Tibial nerve (tissue), 4 donors: ENCODE data around the gene AXDND1. TPM values are rescaled to one million over a fixed set of nuclear protein-coding genes. Genes with fewer than 3 reads are reported as not detected.
"Not testable (repeated sequence)": the region's sequence is repeated elsewhere in the genome, so short reads cannot be mapped to it uniquely, and the experiment has no call there.

ENCODE experiments used
- DNase-seq, 2 donors: peaks; one replicate each; pipeline ENCODE4 v3.0.0-alpha.2; 2019; ENCODE audit warnings: low spot score in 2 of 2
- H3K27ac ChIP-seq, 4 donors: fragments of 200-600 bp; sonication (generic) in 3 of 4; one replicate each; pipeline ENCODE4 v1.5.1; 2017 to 2019; ENCODE audit warnings: mild to moderate bottlenecking in 1 of 4
- H3K27me3 ChIP-seq, 2 donors: fragments of 200-600 bp; sonication (generic) in 1 of 2; one replicate each; pipeline versions ENCODE4 v1.5.1 to v1.6.0; 2017 to 2019
- H3K36me3 ChIP-seq, 3 donors: fragments of 200-600 bp; sonication (generic); one replicate each; pipeline ENCODE4 v1.5.1; 2018 to 2019
- H3K4me1 ChIP-seq, 4 donors: fragments of 200-600 bp; sonication (generic) in 3 of 4; one replicate each; pipeline ENCODE4 v1.5.1; 2017 to 2019
- H3K4me3 ChIP-seq, 4 donors: fragments of 200-600 bp; sonication (generic) in 3 of 4; one replicate each; pipeline ENCODE4 v1.5.1; 2017 to 2019; ENCODE audit warnings: mild to moderate bottlenecking in 1 of 4, moderate library complexity in 1 of 4
- H3K9me3 ChIP-seq, 4 donors: fragments of 200-600 bp; sonication (generic) in 3 of 4; one replicate each; pipeline ENCODE4 v1.5.1; 2017 to 2019
- EP300 ChIP-seq, 2 donors: sonication (generic); formaldehyde crosslinking; IDR thresholded peaks; one replicate each; pipeline ENCODE4 v1.6.1; 2017; ENCODE audit warnings: antibody characterized with exemption in 2 of 2, mild to moderate bottlenecking in 1 of 2
- POLR2A ChIP-seq, 2 donors: fragments of 450-650 bp; IDR thresholded peaks; one replicate each; pipeline ENCODE4 v1.6.1; 2017; ENCODE audit warnings: antibody characterized with exemption in 2 of 2, mild to moderate bottlenecking in 2 of 2, moderate library complexity in 2 of 2
- WGBS, 2 donors: methylation state at CpG; one replicate each; pipeline ENCODE4 v1.1.5; 2018; 5-methylcytosine and 5-hydroxymethylcytosine counted together
- total RNA-seq, 4 donors: library from RNA; depleted of rRNA; stranded (reverse); fragments of >200 nt; gene quantifications; one replicate each; pipeline ENCODE4 v1.1.0, GENCODE V29; 2016
- TF ChIP-seq, protein P1 (sequence below), 5 experiments: fragments of 200-600 bp in 3 of 5; fragments of 450-650 bp in 2 of 5; sonication (generic) in 3 of 5; IDR thresholded peaks; one replicate each; pipeline ENCODE4 v1.5.1; 2016 to 2019; ENCODE audit warnings: antibody characterized with exemption in 5 of 5, mild to moderate bottlenecking in 3 of 5, moderate library complexity in 2 of 5

Gene AXDND1
- total RNA-seq, 4 donors from 2014 or later: 0.22 to 1.7 (median 0.30) TPM; not detected in 1

DNA sequence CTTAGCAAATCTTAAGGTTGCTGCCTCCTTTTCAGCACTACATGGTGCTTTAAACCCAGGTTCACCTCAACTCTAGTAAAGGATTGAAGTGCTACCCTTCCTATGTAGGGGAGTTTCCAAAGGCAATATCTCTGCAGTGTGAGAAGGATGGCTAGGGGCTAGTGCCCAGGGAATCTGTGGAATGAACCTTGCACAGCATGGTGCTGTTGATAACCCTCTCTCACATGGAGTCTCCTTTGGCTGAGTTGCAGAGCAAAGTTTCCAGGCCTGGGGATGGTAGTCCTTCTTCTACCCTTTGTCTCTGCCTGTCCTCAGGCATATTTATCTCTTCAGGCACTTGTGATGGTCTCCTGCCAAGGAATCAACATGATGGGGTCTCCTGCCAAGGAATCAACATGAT is 59.4 kb downstream of the AXDND1 start:
- no peak for DNase-seq
- TF ChIP-seq, protein P1, sequence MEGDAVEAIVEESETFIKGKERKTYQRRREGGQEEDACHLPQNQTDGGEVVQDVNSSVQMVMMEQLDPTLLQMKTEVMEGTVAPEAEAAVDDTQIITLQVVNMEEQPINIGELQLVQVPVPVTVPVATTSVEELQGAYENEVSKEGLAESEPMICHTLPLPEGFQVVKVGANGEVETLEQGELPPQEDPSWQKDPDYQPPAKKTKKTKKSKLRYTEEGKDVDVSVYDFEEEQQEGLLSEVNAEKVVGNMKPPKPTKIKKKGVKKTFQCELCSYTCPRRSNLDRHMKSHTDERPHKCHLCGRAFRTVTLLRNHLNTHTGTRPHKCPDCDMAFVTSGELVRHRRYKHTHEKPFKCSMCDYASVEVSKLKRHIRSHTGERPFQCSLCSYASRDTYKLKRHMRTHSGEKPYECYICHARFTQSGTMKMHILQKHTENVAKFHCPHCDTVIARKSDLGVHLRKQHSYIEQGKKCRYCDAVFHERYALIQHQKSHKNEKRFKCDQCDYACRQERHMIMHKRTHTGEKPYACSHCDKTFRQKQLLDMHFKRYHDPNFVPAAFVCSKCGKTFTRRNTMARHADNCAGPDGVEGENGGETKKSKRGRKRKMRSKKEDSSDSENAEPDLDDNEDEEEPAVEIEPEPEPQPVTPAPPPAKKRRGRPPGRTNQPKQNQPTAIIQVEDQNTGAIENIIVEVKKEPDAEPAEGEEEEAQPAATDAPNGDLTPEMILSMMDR (IDR thresholded peaks at IDR 0.05): no peak
- no peak for TF ChIP-seq POLR2A (IDR thresholded peaks at IDR 0.05)
- no peak for TF ChIP-seq EP300 (IDR thresholded peaks at IDR 0.05)

DNA sequence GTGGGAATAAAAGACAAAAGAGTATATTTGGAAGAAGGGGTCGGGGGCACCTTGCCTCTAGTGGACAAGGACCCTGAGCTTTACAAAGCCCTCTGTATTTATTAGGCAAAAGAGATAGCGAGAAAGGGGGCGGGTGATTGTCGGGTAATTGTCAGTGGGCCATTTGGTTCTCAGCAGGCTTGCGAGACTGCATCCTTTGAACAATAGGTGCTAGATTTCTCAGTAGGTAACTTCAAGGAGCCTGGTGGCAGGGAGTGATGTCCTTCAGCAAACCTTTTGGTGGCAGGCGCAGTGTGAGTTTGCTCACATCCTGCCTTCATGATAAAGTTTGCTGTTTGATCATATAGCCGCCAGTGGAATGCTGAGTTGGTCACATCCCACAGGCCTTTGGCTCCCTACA is 71.4 kb downstream of the AXDND1 start:
- H3K27me3 ChIP-seq: no peaks in the 10 kb centered on the region
- no peak overlapping the region for H3K4me3 ChIP-seq
- H3K9me3 ChIP-seq: peaks cover 0 to 5% (median 0%) of the 10 kb centered on the region in 4 donors
- H3K4me1 ChIP-seq: no peaks in the 10 kb centered on the region
- DNase-seq: no peak
- H3K27ac ChIP-seq: no peak overlapping the region
- no peaks in the 10 kb centered on the region for H3K36me3 ChIP-seq
- WGBS, 2 donors: 78 to 85% methylated on average over 7 of the region's 7 CpGs
- no peak for TF ChIP-seq EP300 (IDR thresholded peaks at IDR 0.05)
- TF ChIP-seq POLR2A (IDR thresholded peaks at IDR 0.05): no peak
- TF ChIP-seq, protein P1 (IDR thresholded peaks at IDR 0.05): no peak

More for the DNA sequence above, 59.4 kb downstream of the AXDND1 start:
- H3K4me1 ChIP-seq: no peaks in the 10 kb centered on the region
- no peak overlapping the region for H3K27ac ChIP-seq
- no peaks in the 10 kb centered on the region for H3K27me3 ChIP-seq
- H3K4me3 ChIP-seq: no peak overlapping the region
- peaks cover 0 to 23% (median 0%) of the 10 kb centered on the region in 4 donors for H3K9me3 ChIP-seq
- H3K36me3 ChIP-seq: no peaks in the 10 kb centered on the region

DNA sequence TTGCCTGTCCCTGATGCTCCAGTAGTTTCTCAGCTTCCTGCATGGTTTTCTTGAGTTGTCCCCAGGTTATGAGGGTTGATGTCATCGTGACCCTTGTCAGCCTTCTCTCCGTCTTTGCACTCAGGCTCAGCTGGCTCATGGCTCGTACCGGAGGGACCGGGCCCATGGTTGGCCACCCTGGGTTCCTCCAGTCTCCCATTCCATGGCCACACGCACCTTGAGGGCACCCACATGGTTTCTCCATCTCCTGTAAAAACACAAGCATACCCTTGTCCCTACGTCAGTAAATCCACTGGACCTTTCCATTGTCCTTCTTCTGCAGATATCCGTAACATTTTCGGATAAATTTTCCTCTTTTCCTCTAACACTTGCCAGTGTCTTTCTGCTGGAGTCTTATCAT is 73.9 kb downstream of the AXDND1 start:
- H3K27ac ChIP-seq, H3K9me3 ChIP-seq, H3K36me3 ChIP-seq, H3K27me3 ChIP-seq, DNase-seq, H3K4me1 ChIP-seq, H3K4me3 ChIP-seq: not testable (repeated sequence)
- 82 to 84% methylated on average over 9 of the region's 9 CpGs for WGBS, 2 donors

DNA sequence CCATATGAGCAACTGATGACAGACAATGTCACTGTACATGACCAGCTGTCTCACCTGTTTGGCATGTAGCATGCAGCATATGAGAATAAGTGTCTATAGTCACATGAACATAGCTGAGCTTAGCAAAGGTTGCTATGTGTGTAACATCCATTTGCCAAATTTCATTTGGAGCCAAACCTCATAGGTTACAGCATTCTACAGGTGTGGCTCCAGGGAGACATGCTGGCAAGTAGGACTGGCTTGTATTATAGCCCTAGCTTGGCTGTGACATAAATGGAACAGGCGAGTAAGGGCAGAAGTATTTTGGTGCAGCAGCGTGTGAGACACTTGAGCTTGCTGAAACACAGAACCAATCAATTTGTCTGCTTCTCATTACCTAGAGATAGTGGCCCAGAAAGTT is 74.5 kb downstream of the AXDND1 start:
- not testable (repeated sequence) for H3K36me3 ChIP-seq, H3K4me1 ChIP-seq, H3K27ac ChIP-seq, H3K4me3 ChIP-seq, H3K9me3 ChIP-seq, DNase-seq, H3K27me3 ChIP-seq
- WGBS, 2 donors: 72 to 93% methylated on average over 2 of the region's 2 CpGs

DNA sequence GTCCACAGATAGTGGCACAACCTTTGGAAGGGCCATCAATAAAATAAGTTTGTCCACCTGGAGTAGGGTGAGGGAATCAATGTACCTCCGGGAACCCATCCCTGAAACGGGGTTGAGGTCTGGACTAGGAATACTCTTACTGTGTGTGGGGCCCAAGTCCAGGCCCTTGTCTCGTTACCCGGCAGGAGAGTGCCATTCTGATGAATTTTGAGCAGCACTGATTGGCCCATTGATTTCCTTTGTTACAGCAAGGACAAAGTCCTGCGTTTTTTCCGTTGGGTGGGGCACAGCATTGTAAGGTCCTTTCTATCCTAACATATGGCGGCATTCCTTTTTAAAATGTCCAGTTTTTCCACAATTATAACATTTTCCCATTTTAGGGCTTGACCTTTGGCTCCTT is 75.2 kb downstream of the AXDND1 start:
- 81 to 87% methylated on average over 7 of the region's 7 CpGs for WGBS, 2 donors
- no peaks in the 10 kb centered on the region for H3K9me3 ChIP-seq
- no peaks in the 10 kb centered on the region for H3K36me3 ChIP-seq
- no peak overlapping the region for H3K4me3 ChIP-seq
- no peaks in the 10 kb centered on the region for H3K4me1 ChIP-seq
- H3K27ac ChIP-seq: no peak overlapping the region
- no peaks in the 10 kb centered on the region for H3K27me3 ChIP-seq
- no peak for TF ChIP-seq EP300 (IDR thresholded peaks at IDR 0.05)
- TF ChIP-seq, protein P1 (IDR thresholded peaks at IDR 0.05): no peak
- TF ChIP-seq POLR2A (IDR thresholded peaks at IDR 0.05): no peak
- no peak for DNase-seq

DNA sequence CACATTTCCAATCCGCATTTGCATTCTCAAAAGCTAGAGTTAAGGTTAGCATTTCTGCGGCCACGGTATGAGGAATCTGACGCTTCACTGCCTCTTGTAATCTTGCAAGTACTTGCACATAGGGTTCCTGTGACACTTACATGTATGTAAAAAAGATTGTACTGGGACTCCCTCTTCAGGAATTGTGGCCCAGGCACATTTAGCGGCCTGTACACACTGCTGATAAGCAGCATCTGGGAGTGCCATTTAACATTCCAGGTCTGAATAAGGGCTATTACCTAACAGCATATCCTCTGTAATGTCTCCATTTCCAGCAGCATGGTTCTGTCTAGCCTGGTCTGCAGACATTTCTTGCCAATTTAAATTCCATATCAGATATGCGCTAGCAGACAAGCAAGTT is 75.7 kb downstream of the AXDND1 start:
- no peak for TF ChIP-seq EP300 (IDR thresholded peaks at IDR 0.05)
- TF ChIP-seq POLR2A (IDR thresholded peaks at IDR 0.05): no peak
- TF ChIP-seq, protein P1 (IDR thresholded peaks at IDR 0.05): no peak
- DNase-seq: no peak
- Histone ChIP-seq H3K27me3 (no peaks in the 10 kb centered on the region), H3K9me3 (no peaks in the 10 kb centered on the region), H3K4me3 (no peak overlapping the region), H3K36me3 (no peaks in the 10 kb centered on the region), H3K4me1 (no peaks in the 10 kb centered on the region), H3K27ac (no peak overlapping the region)
- WGBS, 2 donors: 91 to 95% methylated on average over 6 of the region's 6 CpGs

DNA sequence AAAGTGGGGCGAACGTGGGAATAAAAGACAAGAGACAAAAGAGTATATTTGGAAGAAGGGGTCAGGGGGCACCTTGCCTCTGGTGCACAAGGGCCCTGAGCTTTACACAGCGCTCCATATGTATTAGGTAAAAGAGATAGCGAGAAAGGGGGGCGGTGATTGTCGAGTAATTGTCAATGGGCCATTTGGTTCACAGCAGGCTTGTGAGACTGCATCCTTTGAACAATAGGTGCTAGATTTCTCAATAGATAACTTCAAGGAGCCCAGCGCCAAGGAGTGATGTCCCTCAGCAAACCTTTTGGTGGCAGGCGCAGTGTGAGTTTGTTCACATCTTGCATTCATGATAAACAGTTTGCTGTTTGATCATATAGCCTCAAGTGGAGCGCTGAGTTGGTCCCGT is 77.1 kb downstream of the AXDND1 start:
- not testable (repeated sequence) for DNase-seq, H3K27me3 ChIP-seq, H3K4me3 ChIP-seq, H3K9me3 ChIP-seq, H3K36me3 ChIP-seq, H3K27ac ChIP-seq, H3K4me1 ChIP-seq
- WGBS, 2 donors: 84 to 88% methylated on average over 10 of the region's 10 CpGs
